Smooth muscle cell of the umbilical artery (primary cell): ENCODE results near the gene ABRACL. TPM values are rescaled to one million over a fixed set of nuclear protein-coding genes. Genes with fewer than 3 reads are reported as not detected.

Source experiments
- total RNA-seq: library from RNA; depleted of rRNA; stranded (reverse); fragments of >200 nt; gene quantifications from 2 replicates; pipeline ENCODE4 v1.2.3, GENCODE V29; 2014

Gene ABRACL
- 28.8 and 30.0 TPM in 2 replicates for total RNA-seq

DNA sequence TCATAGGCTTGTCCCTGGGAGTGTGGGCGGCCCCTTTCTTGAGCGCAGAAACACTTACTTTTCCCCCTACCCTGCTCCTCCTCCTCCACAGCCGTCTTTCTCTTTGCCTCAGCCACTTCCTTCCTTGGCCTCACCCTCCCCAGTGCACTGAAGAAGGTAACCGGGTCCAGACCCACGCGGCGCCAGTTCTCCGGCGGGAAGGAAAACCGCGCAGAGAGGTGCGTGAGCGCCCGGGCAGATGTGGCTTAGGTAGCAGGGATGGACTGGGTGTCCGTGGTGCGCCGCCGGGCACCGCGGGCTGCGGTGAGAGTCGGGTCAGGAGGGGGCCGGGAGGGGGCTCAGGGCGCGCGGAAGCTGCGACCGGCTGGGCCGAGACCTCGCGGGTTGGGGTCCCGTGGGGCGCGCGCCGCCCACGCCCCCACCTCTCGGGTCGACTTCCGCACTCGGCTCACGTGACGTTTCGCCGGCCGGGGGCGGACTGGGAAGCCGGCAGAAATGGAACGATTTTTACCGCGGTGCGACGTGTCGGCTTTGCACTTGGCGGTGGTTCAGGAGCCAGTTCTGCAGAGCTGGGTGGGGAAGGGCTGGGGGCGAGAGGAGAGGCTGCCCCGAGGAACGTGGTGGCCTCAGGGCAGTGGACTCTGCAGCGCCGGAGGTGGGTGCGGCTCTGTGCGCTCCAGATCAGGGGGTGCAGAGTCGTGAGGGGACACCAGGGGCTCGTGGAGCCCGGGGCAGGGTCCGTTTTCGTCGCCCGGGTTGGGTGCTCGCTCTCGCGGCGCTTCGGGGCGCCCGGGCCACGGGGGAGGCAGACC is at the start of gene ABRACL:
Gene ABRACL, plus strand, starts transcription at position 88 of the 812 bp plus-strand sequence. CDS start 5,416 bp downstream, outside the sequence.

GRCh38 chr6:138987643-138988468 is 40.7 kb upstream of the ABRACL start, which contains the start of gene REPS1:
Gene REPS1 (minus strand): TSS chr6:138988253. CDS start chr6:138987682, 571 bp downstream.

Other genes with a start within 250 kb of the ABRACL start
- gene ECT2L, start 232.7 kb upstream of the ABRACL start, total RNA-seq: not detected in 2 replicates
- 8.6 and 31.4 TPM in 2 replicates for gene REPS1, start 40.5 kb upstream of the ABRACL start, total RNA-seq
- gene HECA, start 106.3 kb downstream of the ABRACL start, total RNA-seq: 7.1 and 8.9 TPM in 2 replicates